SK-N-SH treated with all-trans-retinoic acid at 6 μM for 48 hours (cell line): ENCODE results near the gene ZCCHC24.

Source experiments
- ATAC-seq: fragments of 200-7000 bp; cut with Tn5 transposase; 3 replicates; pipeline ENCODE4 v1.9.1; 2020; ENCODE audit warnings: mild to moderate bottlenecking, moderate library complexity
- ARNTL ChIP-seq: fragments of 450-650 bp; formaldehyde crosslinking; IDR thresholded peaks from 2 replicates; pipeline ENCODE4 v1.5.0; 2020; ENCODE audit warnings: low read depth, mild to moderate bottlenecking, moderate library complexity, borderline replicate concordance
- BACH2 ChIP-seq: fragments of 250-450 bp; sonication (Bioruptor Pico); IDR thresholded peaks from 2 replicates; pipeline ENCODE4 v1.9.0; 2021; ENCODE audit warnings: mild to moderate bottlenecking, borderline replicate concordance
- ESRRG ChIP-seq: fragments of 250-450 bp; sonication (Bioruptor Pico); IDR thresholded peaks from 2 replicates; pipeline ENCODE4 v1.6.1; 2021; ENCODE audit warnings: mild to moderate bottlenecking
- GLIS3 ChIP-seq: fragments of 250-450 bp; sonication (Bioruptor Pico); IDR thresholded peaks from 2 replicates; pipeline ENCODE4 v1.5.0; 2020; ENCODE audit warnings: mild to moderate bottlenecking, moderate library complexity
- ISL1 ChIP-seq: fragments of 250-450 bp; sonication (Bioruptor Pico); IDR thresholded peaks from 2 replicates; pipeline ENCODE4 v2.1.2; 2022; ENCODE audit warnings: mild to moderate bottlenecking, moderate library complexity
- OSR1 ChIP-seq: fragments of 250-450 bp; sonication (Bioruptor Pico); IDR thresholded peaks from 2 replicates; pipeline ENCODE4 v1.8.0; 2022; ENCODE audit warnings: moderate library complexity, mild to moderate bottlenecking, inconsistent platforms
- PPARA ChIP-seq: fragments of 250-450 bp; sonication (Bioruptor Pico); IDR thresholded peaks from 2 replicates; pipeline ENCODE4 v1.5.0; 2020; ENCODE audit warnings: mild to moderate bottlenecking, borderline replicate concordance
- RARB ChIP-seq: fragments of 250-450 bp; sonication (Bioruptor Pico); IDR thresholded peaks from 2 replicates; pipeline ENCODE4 v1.8.0; 2021; ENCODE audit warnings: mild to moderate bottlenecking, moderate library complexity
- SNAI2 ChIP-seq: fragments of 250-450 bp; sonication (Bioruptor Pico); IDR thresholded peaks from 2 replicates; pipeline ENCODE4 v1.5.0; 2020; ENCODE audit warnings: mild to moderate bottlenecking, moderate library complexity
- TCF4 ChIP-seq: fragments of 250-450 bp; sonication (Bioruptor Pico); IDR thresholded peaks from 2 replicates; pipeline ENCODE4 v1.8.0; 2021; ENCODE audit warnings: mild to moderate bottlenecking, moderate library complexity, borderline replicate concordance
- TOX ChIP-seq: fragments of 250-450 bp; sonication (Bioruptor Pico); IDR thresholded peaks from 2 replicates; pipeline ENCODE4 v1.8.0; 2021; ENCODE audit warnings: mild to moderate bottlenecking, moderate library complexity, borderline replicate concordance
- ZC3H10 ChIP-seq: fragments of 250-450 bp; sonication (Bioruptor Pico); IDR thresholded peaks from 2 replicates; pipeline ENCODE4 v1.5.1; 2021; ENCODE audit warnings: mild to moderate bottlenecking, moderate library complexity
- ZFP3 ChIP-seq: fragments of 250-450 bp; sonication (Bioruptor Pico); IDR thresholded peaks from 2 replicates; pipeline ENCODE4 v1.5.0; 2020; ENCODE audit warnings: mild to moderate bottlenecking, moderate library complexity
- ZFP30 ChIP-seq: fragments of 450-650 bp; formaldehyde crosslinking; IDR thresholded peaks from 2 replicates; pipeline ENCODE4 v1.5.0; 2022; ENCODE audit warnings: mild to moderate bottlenecking, moderate library complexity
- ZNF565 ChIP-seq: fragments of 450-650 bp; formaldehyde crosslinking; conservative IDR thresholded peaks from 2 replicates; pipeline ENCODE4 v1.5.0; 2020; ENCODE audit warnings: low read depth, mild to moderate bottlenecking, moderate library complexity
- ZNF70 ChIP-seq: fragments of 450-650 bp; formaldehyde crosslinking; IDR thresholded peaks from 2 replicates; pipeline ENCODE4 v1.5.0; 2020; ENCODE audit warnings: mild to moderate bottlenecking, moderate library complexity
- ZNF8 ChIP-seq: fragments of 450-650 bp; formaldehyde crosslinking; IDR thresholded peaks from 2 replicates; pipeline ENCODE4 v1.5.0; 2020; ENCODE audit warnings: mild to moderate bottlenecking, moderate library complexity
- TF ChIP-seq, protein P1 (sequence below): fragments of 250-450 bp; sonication (Bioruptor Pico); IDR thresholded peaks from 2 replicates; pipeline ENCODE4 v1.8.0; 2021; ENCODE audit warnings: low read depth, mild to moderate bottlenecking, moderate library complexity, borderline replicate concordance
- TF ChIP-seq, protein P2 (sequence below): fragments of 250-450 bp; sonication (Bioruptor Pico); IDR thresholded peaks from 2 replicates; pipeline ENCODE4 v1.5.1; 2021; ENCODE audit warnings: mild to moderate bottlenecking, moderate library complexity
- TF ChIP-seq, protein P3 (sequence below): fragments of 250-450 bp; sonication (Bioruptor Pico); IDR thresholded peaks from 2 replicates; pipeline ENCODE4 v1.8.0; 2020; ENCODE audit warnings: mild to moderate bottlenecking, moderate library complexity, borderline replicate concordance
- TF ChIP-seq, protein P4 (sequence below): fragments of 250-450 bp; sonication (Bioruptor Pico); IDR thresholded peaks from 2 replicates; pipeline ENCODE4 v1.5.0; 2020; ENCODE audit warnings: mild to moderate bottlenecking, moderate library complexity
- TF ChIP-seq, protein P5 (sequence below): fragments of 250-450 bp; sonication (Bioruptor Pico); IDR thresholded peaks from 2 replicates; pipeline ENCODE4 v1.5.1; 2020; ENCODE audit warnings: low read depth, mild to moderate bottlenecking, moderate library complexity

Gene ZCCHC24

DNA sequence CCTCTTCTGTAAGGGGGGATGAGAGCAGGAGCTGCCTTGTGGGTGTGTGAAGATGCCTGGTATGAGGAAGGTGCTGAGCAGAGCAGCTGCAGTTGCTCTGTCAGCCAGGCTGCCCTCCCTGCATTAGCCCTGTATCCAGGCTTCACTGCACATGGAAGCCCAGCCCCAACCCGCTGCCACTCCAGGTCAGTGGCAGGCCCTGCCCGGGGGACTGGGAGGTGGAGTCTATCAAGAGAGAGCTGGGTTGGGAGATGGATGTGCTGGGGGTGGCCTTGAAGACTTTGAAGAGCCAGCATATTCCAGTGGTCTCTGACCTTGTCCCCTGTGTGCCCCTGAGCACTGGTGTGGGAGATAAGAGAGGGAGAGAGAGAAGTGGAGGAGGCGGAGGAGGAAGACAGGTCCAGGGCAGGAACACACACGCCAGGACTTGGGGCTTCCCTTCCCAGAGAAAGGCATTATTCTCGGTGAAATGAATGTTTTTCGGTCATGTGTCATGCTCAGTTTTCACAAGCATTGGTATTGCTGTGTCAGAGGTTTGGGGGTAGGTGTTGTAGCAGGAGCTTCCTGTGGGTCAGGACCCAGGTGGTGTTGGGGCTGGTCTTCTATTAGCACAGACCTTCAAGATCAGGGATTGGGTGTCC is 95.5 kb downstream of the ZCCHC24 start:
- ATAC-seq = no peak
- TF ChIP-seq ISL1 (CRISPR knock-in tag) (no peak), ZNF565 (CRISPR knock-in tag) (no peak), GLIS3 (CRISPR knock-in tag) (no peak)

DNA sequence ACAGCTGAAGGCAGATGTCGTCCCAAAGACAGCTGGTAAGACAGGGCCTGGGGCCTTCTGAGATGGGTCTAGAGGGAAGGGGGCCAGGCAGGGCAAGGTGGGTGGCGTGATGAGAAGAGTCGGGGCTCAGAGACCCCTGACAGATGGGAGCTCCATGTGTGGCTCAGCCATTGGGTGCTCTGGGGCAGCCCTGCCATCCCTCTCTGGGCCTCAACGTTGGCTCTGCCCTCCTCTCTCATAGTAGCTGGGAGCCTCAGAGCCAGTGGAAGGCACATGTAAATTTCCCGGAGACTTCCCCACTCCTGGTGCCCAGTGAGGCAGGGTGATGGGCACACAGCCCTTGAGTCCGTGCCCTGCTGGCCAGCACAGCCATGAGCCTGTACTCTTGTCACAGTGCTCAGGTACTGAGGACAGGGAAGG is 96.3 kb downstream of the ZCCHC24 start:
- TF ChIP-seq, protein P1, sequence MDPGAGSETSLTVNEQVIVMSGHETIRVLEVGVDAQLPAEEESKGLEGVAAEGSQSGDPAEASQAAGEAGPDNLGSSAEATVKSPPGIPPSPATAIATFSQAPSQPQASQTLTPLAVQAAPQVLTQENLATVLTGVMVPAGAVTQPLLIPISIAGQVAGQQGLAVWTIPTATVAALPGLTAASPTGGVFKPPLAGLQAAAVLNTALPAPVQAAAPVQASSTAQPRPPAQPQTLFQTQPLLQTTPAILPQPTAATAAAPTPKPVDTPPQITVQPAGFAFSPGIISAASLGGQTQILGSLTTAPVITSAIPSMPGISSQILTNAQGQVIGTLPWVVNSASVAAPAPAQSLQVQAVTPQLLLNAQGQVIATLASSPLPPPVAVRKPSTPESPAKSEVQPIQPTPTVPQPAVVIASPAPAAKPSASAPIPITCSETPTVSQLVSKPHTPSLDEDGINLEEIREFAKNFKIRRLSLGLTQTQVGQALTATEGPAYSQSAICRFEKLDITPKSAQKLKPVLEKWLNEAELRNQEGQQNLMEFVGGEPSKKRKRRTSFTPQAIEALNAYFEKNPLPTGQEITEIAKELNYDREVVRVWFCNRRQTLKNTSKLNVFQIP (CRISPR knock-in tag) = no peak
- TF ChIP-seq, protein P2, sequence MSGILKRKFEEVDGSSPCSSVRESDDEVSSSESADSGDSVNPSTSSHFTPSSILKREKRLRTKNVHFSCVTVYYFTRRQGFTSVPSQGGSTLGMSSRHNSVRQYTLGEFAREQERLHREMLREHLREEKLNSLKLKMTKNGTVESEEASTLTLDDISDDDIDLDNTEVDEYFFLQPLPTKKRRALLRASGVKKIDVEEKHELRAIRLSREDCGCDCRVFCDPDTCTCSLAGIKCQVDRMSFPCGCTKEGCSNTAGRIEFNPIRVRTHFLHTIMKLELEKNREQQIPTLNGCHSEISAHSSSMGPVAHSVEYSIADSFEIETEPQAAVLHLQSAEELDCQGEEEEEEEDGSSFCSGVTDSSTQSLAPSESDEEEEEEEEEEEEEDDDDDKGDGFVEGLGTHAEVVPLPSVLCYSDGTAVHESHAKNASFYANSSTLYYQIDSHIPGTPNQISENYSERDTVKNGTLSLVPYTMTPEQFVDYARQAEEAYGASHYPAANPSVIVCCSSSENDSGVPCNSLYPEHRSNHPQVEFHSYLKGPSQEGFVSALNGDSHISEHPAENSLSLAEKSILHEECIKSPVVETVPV (CRISPR knock-in tag) = no peak
- TF ChIP-seq ESRRG (no peak), PPARA (CRISPR knock-in tag) (no peak), ZFP3 (CRISPR knock-in tag) (no peak), ZC3H10 (CRISPR knock-in tag) (no peak), TOX (CRISPR knock-in tag) (no peak), GLIS3 (CRISPR knock-in tag) (no peak), OSR1 (CRISPR knock-in tag) (no peak), ZNF8 (CRISPR knock-in tag) (no peak), SNAI2 (CRISPR knock-in tag) (no peak)
- no peak for ATAC-seq

DNA sequence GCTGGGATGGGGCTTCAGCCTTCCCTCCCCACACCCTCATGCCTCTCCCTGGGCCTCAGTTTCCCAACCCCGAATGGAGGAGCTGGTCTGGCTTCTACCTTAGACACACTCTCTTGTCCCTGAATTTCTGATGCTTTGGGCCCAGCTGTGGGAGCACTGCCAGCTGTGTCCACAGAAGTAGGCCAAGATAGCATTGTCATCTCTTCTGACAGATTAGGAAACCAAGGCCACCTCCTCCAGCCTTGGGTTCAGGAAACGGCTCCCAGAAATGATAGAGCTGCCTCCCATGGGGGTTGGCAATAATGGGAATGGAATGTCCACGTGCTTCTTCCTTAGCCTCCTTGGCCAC is 96.8 kb downstream of the ZCCHC24 start:
- no peak for ATAC-seq

More for the DNA sequence above, 96.8 kb downstream of the ZCCHC24 start:
- TF ChIP-seq, protein P3, sequence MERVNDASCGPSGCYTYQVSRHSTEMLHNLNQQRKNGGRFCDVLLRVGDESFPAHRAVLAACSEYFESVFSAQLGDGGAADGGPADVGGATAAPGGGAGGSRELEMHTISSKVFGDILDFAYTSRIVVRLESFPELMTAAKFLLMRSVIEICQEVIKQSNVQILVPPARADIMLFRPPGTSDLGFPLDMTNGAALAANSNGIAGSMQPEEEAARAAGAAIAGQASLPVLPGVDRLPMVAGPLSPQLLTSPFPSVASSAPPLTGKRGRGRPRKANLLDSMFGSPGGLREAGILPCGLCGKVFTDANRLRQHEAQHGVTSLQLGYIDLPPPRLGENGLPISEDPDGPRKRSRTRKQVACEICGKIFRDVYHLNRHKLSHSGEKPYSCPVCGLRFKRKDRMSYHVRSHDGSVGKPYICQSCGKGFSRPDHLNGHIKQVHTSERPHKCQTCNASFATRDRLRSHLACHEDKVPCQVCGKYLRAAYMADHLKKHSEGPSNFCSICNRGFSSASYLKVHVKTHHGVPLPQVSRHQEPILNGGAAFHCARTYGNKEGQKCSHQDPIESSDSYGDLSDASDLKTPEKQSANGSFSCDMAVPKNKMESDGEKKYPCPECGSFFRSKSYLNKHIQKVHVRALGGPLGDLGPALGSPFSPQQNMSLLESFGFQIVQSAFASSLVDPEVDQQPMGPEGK = no peak
- TF ChIP-seq ESRRG (no peak), SNAI2 (CRISPR knock-in tag) (no peak), BACH2 (CRISPR knock-in tag) (no peak), ZNF70 (CRISPR knock-in tag) (no peak), ISL1 (CRISPR knock-in tag) (no peak), RARB (CRISPR knock-in tag) (no peak), ZNF565 (CRISPR knock-in tag) (no peak), ARNTL (CRISPR knock-in tag) (no peak), ZC3H10 (CRISPR knock-in tag) (no peak), TCF4 (CRISPR knock-in tag) (no peak), ZFP30 (no peak)
- TF ChIP-seq, protein P4, sequence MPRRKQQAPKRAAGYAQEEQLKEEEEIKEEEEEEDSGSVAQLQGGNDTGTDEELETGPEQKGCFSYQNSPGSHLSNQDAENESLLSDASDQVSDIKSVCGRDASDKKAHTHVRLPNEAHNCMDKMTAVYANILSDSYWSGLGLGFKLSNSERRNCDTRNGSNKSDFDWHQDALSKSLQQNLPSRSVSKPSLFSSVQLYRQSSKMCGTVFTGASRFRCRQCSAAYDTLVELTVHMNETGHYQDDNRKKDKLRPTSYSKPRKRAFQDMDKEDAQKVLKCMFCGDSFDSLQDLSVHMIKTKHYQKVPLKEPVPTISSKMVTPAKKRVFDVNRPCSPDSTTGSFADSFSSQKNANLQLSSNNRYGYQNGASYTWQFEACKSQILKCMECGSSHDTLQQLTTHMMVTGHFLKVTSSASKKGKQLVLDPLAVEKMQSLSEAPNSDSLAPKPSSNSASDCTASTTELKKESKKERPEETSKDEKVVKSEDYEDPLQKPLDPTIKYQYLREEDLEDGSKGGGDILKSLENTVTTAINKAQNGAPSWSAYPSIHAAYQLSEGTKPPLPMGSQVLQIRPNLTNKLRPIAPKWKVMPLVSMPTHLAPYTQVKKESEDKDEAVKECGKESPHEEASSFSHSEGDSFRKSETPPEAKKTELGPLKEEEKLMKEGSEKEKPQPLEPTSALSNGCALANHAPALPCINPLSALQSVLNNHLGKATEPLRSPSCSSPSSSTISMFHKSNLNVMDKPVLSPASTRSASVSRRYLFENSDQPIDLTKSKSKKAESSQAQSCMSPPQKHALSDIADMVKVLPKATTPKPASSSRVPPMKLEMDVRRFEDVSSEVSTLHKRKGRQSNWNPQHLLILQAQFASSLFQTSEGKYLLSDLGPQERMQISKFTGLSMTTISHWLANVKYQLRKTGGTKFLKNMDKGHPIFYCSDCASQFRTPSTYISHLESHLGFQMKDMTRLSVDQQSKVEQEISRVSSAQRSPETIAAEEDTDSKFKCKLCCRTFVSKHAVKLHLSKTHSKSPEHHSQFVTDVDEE (CRISPR knock-in tag) = no peak
- TF ChIP-seq, protein P5, sequence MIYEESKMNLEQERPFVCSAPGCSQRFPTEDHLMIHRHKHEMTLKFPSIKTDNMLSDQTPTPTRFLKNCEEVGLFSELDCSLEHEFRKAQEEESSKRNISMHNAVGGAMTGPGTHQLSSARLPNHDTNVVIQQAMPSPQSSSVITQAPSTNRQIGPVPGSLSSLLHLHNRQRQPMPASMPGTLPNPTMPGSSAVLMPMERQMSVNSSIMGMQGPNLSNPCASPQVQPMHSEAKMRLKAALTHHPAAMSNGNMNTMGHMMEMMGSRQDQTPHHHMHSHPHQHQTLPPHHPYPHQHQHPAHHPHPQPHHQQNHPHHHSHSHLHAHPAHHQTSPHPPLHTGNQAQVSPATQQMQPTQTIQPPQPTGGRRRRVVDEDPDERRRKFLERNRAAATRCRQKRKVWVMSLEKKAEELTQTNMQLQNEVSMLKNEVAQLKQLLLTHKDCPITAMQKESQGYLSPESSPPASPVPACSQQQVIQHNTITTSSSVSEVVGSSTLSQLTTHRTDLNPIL (CRISPR knock-in tag) = no peak
- TF ChIP-seq, protein P2 (CRISPR knock-in tag) = no peak
